Fibroblast of villous mesenchyme (primary cell): Measurements from ENCODE around the gene PRDM16. TPM values are rescaled to one million over a fixed set of nuclear protein-coding genes. Genes with fewer than 3 reads are reported as not detected.

Experiments used
- DNase-seq: peaks from one replicate; pipeline ENCODE4 v3.0.0-alpha.2; 2010; ENCODE audit warnings: low read depth
- H3K4me3 ChIP-seq: 2 replicates; pipeline ENCODE4 v1.5.1; 2011; ENCODE audit warnings: low read depth, mild to moderate bottlenecking, low read length
- total RNA-seq: library from RNA; depleted of rRNA; stranded (reverse); fragments of >200 nt; gene quantifications from 2 replicates; pipeline ENCODE4 v1.2.3, GENCODE V29; 2012
- TF ChIP-seq, protein P1 (sequence below): IDR thresholded peaks from 2 replicates; pipeline ENCODE4 v1.5.1; 2012; ENCODE audit warnings: low read depth, mild to moderate bottlenecking, low read length; ENCODE audit not compliant: insufficient read depth

The PRDM16 gene
- total RNA-seq, 1 donor, result 1.7 TPM

DNA sequence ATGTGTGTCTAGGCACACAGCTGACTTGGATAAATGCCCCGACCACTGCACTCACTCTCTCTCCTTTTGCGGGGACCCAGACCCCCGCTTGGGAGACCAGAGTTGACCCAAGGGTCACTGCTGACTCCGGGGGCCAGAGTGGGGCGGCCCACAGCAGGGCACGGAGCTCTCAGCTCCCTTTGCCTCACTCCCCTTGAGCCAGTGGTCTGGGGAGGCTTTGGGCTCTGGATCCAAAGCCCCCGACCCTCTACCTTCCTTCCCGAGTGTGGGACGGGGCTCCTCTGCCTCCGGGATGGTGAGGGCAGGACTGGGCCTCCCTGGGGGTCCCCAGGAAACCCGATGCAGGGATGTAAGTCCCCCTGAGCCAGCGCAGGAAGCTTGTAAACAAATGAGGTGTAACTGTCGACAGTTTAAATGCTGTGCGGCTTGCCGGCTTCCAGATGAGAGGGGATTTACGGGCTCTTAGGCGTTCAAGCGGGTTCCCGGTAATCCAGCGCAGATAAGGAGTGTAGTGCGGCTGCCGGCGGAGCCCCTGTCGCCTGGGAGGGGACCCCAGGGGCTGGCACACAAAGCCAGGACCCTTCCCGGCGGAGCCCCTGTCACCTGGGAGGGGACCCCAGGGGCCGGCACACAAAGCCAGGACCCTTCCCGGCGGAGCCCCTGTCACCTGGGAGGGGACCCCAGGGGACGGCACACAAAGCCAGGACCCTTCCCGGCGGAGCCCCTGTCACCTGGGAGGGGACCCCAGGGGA lies 40.3 kb upstream of the PRDM16 start:
- no peak overlapping the region for H3K4me3 ChIP-seq
- TF ChIP-seq, protein P1, sequence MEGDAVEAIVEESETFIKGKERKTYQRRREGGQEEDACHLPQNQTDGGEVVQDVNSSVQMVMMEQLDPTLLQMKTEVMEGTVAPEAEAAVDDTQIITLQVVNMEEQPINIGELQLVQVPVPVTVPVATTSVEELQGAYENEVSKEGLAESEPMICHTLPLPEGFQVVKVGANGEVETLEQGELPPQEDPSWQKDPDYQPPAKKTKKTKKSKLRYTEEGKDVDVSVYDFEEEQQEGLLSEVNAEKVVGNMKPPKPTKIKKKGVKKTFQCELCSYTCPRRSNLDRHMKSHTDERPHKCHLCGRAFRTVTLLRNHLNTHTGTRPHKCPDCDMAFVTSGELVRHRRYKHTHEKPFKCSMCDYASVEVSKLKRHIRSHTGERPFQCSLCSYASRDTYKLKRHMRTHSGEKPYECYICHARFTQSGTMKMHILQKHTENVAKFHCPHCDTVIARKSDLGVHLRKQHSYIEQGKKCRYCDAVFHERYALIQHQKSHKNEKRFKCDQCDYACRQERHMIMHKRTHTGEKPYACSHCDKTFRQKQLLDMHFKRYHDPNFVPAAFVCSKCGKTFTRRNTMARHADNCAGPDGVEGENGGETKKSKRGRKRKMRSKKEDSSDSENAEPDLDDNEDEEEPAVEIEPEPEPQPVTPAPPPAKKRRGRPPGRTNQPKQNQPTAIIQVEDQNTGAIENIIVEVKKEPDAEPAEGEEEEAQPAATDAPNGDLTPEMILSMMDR, result no peak
- no peak for DNase-seq

DNA sequence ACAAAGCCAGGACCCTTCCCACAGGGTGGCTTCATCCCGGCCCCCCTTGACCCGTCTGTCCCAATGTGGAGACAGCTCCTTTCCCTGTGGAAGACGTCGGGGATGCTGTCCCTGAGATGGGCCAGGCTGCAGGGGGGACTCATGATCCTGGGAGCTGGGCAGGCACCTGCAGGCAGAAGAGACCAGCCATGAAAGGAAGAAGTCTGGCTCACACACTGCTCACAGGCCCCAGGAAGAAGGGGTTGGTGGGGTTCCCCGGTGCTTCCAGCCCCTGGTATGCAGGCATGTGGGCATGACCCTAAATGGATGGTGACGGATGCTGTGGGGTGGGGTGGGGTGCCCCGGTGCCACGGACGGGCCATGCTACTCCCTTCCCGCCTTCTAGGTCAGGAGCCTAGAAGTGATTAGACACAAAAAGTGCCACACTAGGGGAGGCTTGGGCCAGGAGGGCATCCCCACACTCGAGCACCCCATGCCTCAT lies 39.5 kb upstream of the PRDM16 start:
- H3K4me3 ChIP-seq, result no peak overlapping the region
- no peak for DNase-seq
- TF ChIP-seq, protein P1, result no peak

- H3K4me3 ChIP-seq, result no peak overlapping the region
- DNase-seq, result no peak
- TF ChIP-seq, protein P1, result no peak
Observed at GRCh38 chr1:3029991-3030662, 38.9 kb upstream of the PRDM16 start.

- no peak for DNase-seq
- no peak overlapping the region for H3K4me3 ChIP-seq
- TF ChIP-seq, protein P1, result no peak
Observed at GRCh38 chr1:3030663-3031381, 38.2 kb upstream of the PRDM16 start.

DNA sequence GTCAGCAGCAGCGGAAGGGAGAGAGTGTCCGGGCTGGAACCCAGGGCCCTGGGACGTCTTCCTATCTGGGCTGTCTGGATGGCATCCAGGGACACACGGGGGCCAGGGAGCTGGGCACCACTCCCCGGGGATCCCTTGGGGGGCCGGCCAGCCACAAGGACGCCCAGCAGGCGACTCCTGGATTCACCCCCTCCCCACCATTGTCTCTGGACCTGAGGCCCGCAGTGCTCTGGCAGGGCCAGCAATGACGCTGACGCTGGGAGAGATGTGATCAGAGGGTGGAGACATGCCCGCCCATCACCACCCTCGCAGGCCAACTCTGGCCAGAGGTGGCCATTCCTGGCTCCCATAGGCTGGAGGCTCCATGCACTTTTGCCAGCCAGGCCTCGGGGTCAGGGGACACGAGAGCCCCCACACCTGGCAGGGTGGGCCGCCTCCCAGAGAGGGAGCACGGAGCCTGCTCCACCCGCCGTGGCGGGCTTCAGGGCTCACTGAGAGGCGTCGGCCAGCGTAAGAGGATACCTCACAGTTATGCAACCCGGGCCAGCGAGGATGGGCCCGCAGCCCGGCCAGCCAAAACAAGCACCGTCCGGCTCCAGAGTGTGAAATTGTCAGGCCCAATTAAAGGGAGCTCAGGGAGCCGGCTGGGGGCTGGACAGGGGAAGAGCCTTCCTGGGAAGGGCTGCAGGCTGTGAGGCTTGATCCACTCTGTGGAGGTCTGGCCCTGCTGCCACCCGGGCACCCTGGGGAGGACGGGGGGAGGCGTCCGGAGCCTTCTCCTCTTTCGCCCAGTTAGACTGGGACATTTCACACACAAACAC lies 37.4 kb upstream of the PRDM16 start:
- no peak overlapping the region for H3K4me3 ChIP-seq
- TF ChIP-seq, protein P1, result no peak
- DNase-seq, result no peak

GRCh38 chr1:3032371-3033039 lies 36.5 kb upstream of the PRDM16 start:
- TF ChIP-seq, protein P1, result no peak
- no peak for DNase-seq
- no peak overlapping the region for H3K4me3 ChIP-seq
